Endothelial cell (in vitro differentiated cells): ENCODE results near the gene MAPK13. TPM values are rescaled to one million over a fixed set of nuclear protein-coding genes. Genes with fewer than 3 reads are reported as not detected.

Source experiments
- DNase-seq: peaks from one replicate; pipeline ENCODE4 v3.0.0; 2021; ENCODE audit warnings: low spot score
- H3K27ac Mint-ChIP-seq: one replicate; pipeline ENCODE4 v1.8.0; 2021; ENCODE audit warnings: mixed read lengths, inconsistent platforms; ENCODE audit not compliant: unreplicated experiment
- H3K27me3 Mint-ChIP-seq: one replicate; pipeline ENCODE4 v1.8.0; 2021; ENCODE audit warnings: mild to moderate bottlenecking, moderate library complexity, mixed read lengths, inconsistent platforms; ENCODE audit not compliant: unreplicated experiment
- H3K36me3 Mint-ChIP-seq: one replicate; pipeline ENCODE4 v1.8.0; 2021; ENCODE audit warnings: mild to moderate bottlenecking, low read depth, mixed read lengths, inconsistent platforms; ENCODE audit not compliant: unreplicated experiment
- H3K4me1 Mint-ChIP-seq: one replicate; pipeline ENCODE4 v1.8.0; 2021; ENCODE audit warnings: mild to moderate bottlenecking, mixed read lengths, inconsistent platforms; ENCODE audit not compliant: unreplicated experiment
- H3K4me3 Mint-ChIP-seq: one replicate; pipeline ENCODE4 v1.8.0; 2021; ENCODE audit warnings: mild to moderate bottlenecking, mixed read lengths, inconsistent platforms; ENCODE audit not compliant: unreplicated experiment
- H3K9me3 Mint-ChIP-seq: one replicate; pipeline ENCODE4 v1.8.0; 2021; ENCODE audit warnings: mixed read lengths, inconsistent platforms; ENCODE audit not compliant: unreplicated experiment
- CTCF ChIP-seq: fragments of 200-600 bp; sonication (generic); IDR thresholded peaks from one replicate; pipeline ENCODE4 v1.5.0; 2021; ENCODE audit warnings: antibody characterized with exemption; ENCODE audit not compliant: unreplicated experiment
- total RNA-seq: library from RNA; stranded (reverse); fragmentation: NEBNext Ultra II Directional; extraction: Animal tissue kit (Norgen Biotek cat#: 25700); gene quantifications from one replicate; pipeline ENCODE4 v1.2.1, GENCODE V29; 2021; ENCODE audit not compliant: unreplicated experiment

MAPK13 gene
- total RNA-seq, 1 donor from 2014 or later, result 6.6 TPM

GRCh38 chr6:36170704-36171103 lies 40.4 kb downstream of the MAPK13 start:
- no peak overlapping the region for H3K4me3 Mint-ChIP-seq
- no peaks in the 10 kb centered on the region for H3K4me1 Mint-ChIP-seq
- no peak overlapping the region for H3K27ac Mint-ChIP-seq
- H3K36me3 Mint-ChIP-seq, result no peaks in the 10 kb centered on the region
- DNase-seq, result no peak
- no peak for TF ChIP-seq CTCF
- no peaks in the 10 kb centered on the region for H3K27me3 Mint-ChIP-seq
- H3K9me3 Mint-ChIP-seq, result no peaks in the 10 kb centered on the region

GRCh38 chr6:36171573-36171972 lies 41.3 kb downstream of the MAPK13 start:
- DNase-seq, result no peak
- H3K9me3 Mint-ChIP-seq, result no peaks in the 10 kb centered on the region
- H3K27ac Mint-ChIP-seq, result no peak overlapping the region
- no peak overlapping the region for H3K4me3 Mint-ChIP-seq
- TF ChIP-seq CTCF, result no peak
- no peaks in the 10 kb centered on the region for H3K4me1 Mint-ChIP-seq
- H3K27me3 Mint-ChIP-seq, result no peaks in the 10 kb centered on the region
- H3K36me3 Mint-ChIP-seq, result no peaks in the 10 kb centered on the region

DNA sequence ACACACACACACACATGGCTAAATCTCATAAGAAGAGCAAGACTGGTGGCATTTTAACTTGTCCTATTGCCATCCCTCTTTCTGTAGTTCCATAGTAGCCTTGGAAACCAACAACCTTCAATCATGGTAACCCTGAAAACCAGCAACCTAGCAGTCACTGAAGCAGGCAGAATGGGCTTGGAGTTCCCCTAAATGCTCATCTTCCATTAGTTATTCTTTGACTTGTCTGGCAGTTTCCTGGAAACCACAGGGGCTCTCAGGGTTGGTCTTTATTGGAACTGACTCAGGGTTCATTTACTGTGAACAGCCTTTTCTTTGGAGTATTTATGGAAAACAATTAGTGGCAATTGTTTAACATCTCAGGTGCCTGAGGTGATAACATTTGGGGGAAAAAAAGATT lies 46.9 kb downstream of the MAPK13 start:
- no peak for DNase-seq
- no peak overlapping the region for H3K4me3 Mint-ChIP-seq
- no peak for TF ChIP-seq CTCF
- no peak overlapping the region for H3K27ac Mint-ChIP-seq
- peaks cover 4% of the 10 kb centered on the region for H3K9me3 Mint-ChIP-seq
- no peaks in the 10 kb centered on the region for H3K4me1 Mint-ChIP-seq
- peaks cover 3% of the 10 kb centered on the region for H3K36me3 Mint-ChIP-seq
- peaks cover 1% of the 10 kb centered on the region for H3K27me3 Mint-ChIP-seq

GRCh38 chr6:36178544-36178943 lies 48.2 kb downstream of the MAPK13 start:
- no peak overlapping the region for H3K4me3 Mint-ChIP-seq
- no peaks in the 10 kb centered on the region for H3K4me1 Mint-ChIP-seq
- peaks cover 1% of the 10 kb centered on the region for H3K27me3 Mint-ChIP-seq
- peaks cover 3% of the 10 kb centered on the region for H3K36me3 Mint-ChIP-seq
- H3K27ac Mint-ChIP-seq, result no peak overlapping the region
- H3K9me3 Mint-ChIP-seq, result peaks cover 4% of the 10 kb centered on the region
- no peak for DNase-seq
- TF ChIP-seq CTCF, result no peak

DNA sequence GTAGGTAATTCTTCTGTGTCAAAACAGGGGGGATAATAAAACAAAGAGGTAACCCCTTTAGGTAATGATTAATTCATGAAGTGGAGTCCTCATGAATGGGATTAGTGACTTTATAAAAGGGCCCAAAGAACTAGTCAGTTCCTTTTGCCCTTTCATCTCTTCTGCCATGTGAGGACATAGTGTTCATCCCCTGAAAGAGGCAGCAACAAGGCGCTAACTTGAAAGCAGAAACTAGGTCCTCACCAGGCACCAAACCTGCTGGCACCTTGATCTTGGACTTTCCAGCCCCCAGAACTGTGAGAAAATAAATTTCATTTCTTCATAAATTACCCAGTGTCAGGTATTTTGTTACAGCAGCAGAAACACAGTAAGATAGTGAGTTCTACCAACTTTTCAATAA lies 49.8 kb downstream of the MAPK13 start:
- peaks cover 4% of the 10 kb centered on the region for H3K9me3 Mint-ChIP-seq
- DNase-seq, result no peak
- no peak overlapping the region for H3K27ac Mint-ChIP-seq
- no peak for TF ChIP-seq CTCF
- no peaks in the 10 kb centered on the region for H3K4me1 Mint-ChIP-seq
- H3K27me3 Mint-ChIP-seq, result peaks cover 1% of the 10 kb centered on the region
- H3K4me3 Mint-ChIP-seq, result no peak overlapping the region
- H3K36me3 Mint-ChIP-seq, result peaks cover 3% of the 10 kb centered on the region
